HG03103 (cell line): ENCODE measurements around the gene TJP2.

Experiments
- ATAC-seq: cut with Tn5 transposase; IDR thresholded peaks from one replicate; pipeline ENCODE4 v1.9.1; 2021; ENCODE audit warnings: low read depth; ENCODE audit not compliant: unreplicated experiment

Gene TJP2

DNA sequence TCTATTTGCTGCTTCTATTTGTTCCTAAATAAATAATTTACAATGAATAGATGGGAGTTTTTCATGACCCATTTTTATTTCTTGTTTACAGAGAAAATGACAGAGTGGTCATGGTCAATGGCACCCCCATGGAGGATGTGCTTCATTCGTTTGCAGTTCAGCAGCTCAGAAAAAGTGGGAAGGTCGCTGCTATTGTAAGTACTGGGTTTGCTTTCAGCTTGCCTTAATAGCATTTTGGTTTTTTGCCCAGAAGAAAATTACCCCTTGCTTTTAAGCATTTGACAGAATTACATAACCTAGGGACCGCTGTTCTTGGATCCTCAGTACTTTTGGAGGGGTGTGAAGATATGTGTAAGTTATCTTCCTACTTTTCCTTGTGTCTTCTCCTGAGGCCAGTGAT is 44.1 kb downstream of the TJP2 start:
- ATAC-seq: no peak

- no peak for ATAC-seq
Measured at GRCh38 chr9:69221036-69221435, 47.0 kb downstream of the TJP2 start.

DNA sequence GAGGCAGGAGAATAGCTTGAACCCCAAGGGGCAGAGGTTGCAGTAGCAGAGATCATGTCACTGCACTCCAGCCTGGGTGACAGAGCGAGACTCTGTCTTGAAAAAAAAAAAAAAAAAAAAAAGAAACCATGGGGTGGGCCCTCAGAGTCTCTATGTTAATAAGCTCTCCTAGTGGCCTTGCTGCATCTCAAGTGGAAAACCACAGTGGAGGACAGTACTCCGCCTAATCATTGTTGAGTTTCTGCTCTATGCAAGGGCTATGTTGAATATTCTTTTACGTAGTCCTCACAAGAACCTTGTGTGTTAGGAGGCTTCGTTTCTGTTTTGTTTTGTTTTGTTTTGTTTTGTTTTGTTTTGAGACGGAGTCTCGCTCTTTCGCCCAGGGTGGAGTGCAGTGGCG is 48.9 kb downstream of the TJP2 start:
- no peak for ATAC-seq

GRCh38 chr9:69223605-69224004 is 49.5 kb downstream of the TJP2 start:
- ATAC-seq: no peak

DNA sequence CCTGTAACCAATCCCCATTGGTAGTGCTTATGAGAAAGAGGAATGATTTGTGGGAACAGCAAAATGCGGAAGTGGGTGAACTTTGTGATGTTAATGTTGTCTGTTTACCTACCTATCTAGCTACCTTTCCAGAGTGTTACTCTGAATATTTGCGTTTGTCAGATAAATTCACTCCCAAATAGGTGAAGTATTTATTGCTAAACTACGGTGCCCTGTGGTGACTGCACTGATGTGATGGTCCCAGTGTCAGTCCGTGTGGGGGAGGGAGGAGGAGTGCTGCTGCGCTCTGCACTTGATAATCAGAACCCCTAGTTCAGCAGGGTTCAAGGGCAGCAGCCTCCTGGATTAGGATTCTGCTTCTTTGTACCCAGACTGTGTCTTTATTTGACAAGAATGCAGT is 55.3 kb downstream of the TJP2 start:
- ATAC-seq: no peak

GRCh38 chr9:69232135-69232534 is 58.1 kb downstream of the TJP2 start:
- ATAC-seq: no peak

DNA sequence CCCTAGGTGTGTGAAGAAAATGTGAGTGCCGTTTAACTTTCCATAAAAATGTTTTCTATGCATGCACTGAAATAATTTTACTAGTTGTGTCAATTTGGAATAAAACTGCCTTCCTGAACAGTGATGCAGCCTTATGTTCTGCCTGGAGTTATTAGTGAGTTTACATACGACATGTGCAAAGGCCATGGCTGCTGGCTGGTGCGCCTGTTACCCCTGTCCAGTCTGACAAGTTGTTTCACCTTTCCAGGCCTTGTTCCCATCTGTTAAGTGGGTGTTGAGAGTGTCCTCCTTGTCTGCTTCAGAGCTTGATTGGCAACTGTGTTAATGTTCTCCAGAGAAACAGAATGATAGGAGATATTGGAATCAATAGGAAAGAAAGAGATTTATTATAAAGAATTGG is 60.6 kb downstream of the TJP2 start:
- no peak for ATAC-seq

DNA sequence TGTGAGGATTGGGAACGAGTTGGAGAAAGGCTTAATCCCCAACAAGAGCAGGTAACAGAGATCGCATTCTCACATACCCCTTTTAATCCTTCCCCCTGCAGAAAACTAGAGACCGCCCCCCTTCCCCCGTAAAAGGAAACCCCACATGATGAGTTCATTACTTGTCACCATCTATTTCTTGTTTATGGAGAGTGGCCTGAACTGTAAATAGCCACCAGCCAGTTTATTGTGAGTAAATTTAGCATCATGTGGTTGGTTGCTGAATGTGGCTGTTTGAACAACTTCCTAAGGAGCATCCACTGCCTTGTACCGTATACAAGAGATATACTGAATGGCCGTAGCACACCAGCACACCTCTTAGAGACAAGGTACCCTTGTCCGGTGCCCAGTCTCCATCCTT is 62.1 kb downstream of the TJP2 start:
- no peak for ATAC-seq

DNA sequence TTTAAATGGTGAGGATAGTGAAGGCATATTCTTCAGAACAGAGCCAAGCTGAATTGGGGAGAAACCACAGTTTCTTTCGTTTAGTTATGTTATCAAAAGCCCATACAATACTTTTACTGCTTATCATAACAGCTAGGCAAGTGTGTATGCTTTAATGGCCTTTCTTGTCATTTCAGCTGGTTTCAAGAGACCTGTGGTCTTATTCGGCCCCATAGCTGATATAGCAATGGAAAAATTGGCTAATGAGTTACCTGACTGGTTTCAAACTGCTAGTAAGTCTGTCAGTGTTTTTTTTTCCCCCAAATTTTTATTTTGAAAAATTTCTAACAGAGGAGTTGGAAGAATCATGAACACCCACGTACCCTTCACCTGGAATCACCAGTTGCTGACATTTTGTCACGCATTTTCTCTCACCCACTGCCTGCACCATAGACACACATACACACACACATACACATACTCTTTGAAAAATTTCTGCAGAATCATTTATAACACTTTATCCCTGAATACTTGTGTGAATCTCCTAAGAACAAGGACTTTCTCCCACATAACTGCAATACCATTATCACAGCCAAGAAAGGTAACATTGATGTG is 63.7 kb downstream of the TJP2 start:
- no peak for ATAC-seq

DNA sequence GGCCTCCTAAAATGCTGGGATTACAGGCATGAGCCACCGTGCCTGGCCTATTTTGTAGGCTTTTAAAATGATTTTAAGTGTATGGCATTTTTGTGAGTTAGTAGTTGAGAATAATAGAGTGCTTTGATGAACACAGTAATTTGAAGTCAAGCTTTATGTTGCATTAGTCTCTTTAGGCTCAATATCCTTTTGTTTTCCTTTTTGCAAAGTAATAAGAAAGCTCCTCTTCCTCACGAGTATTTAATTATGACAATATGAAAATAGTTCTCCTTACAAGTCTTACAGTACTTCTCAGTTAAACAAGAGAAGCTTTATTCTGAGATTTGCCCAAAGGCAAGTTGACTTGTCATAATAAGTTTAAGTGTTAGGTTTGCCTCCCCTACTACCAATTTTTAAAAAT is 69.0 kb downstream of the TJP2 start:
- no peak for ATAC-seq

DNA sequence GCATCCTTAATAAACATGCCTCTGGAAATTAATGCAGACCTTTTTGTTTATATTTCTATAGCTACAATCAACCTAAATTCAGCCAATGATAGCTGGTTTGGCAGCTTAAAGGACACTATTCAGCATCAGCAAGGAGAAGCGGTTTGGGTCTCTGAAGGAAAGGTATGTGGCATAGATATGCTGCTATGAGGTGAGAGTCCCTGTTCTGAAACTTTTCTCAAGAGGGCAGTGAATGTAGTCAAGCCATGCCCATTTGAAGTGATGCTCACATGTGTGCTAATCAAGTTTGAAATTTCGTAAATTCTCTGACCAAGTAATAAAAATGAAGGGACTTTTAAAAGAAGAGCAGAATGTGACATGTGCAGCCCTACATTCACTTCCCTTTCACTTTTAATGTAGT is 72.6 kb downstream of the TJP2 start:
- ATAC-seq: no peak

DNA sequence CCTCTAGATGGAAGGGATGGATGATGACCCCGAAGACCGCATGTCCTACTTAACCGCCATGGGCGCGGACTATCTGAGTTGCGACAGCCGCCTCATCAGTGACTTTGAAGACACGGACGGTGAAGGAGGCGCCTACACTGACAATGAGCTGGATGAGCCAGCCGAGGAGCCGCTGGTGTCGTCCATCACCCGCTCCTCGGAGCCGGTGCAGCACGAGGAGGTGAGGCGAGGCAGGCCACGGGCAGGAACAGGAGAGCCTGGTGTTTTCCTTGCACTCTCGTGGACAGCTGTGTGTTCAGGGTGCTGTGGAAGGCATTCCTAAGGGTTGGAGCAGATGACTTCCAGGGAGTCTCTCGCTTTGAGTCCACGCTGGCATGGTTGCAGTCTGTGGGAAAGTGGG is 73.9 kb downstream of the TJP2 start:
- ATAC-seq: no peak

DNA sequence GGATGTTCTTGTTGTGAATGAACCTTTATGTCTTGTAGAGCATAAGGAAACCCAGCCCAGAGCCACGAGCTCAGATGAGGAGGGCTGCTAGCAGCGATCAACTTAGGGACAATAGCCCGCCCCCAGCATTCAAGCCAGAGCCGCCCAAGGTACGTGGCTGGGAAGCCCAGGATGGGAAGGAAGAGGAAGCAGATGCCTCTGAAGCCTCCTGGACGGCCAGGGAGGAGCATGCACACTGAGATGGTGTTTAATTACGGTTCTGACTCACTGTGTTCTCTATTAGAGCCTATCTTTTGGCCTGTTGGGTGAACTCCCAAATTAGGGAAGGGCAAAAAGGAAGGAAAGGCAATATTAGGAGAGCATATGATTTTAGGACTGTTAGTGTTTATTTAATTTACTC is 75.3 kb downstream of the TJP2 start:
- no peak for ATAC-seq

DNA sequence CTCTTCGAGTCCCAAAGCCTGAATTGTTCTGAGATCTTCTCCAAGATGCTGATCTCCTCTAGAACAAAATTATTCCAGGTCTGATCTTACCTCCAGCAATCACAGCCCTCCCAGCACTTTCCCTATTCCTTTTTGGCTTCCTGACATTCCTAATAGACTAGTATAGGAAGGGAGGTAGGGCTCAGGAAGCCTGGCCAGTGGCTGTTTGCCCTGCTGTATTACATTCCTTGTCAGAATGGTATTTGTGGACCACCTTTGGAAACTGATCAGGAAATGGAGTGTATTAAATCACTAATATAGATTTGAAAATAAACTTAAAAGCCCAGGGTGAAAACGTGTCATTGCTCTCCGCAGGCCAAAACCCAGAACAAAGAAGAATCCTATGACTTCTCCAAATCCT is 76.6 kb downstream of the TJP2 start:
- ATAC-seq: no peak

DNA sequence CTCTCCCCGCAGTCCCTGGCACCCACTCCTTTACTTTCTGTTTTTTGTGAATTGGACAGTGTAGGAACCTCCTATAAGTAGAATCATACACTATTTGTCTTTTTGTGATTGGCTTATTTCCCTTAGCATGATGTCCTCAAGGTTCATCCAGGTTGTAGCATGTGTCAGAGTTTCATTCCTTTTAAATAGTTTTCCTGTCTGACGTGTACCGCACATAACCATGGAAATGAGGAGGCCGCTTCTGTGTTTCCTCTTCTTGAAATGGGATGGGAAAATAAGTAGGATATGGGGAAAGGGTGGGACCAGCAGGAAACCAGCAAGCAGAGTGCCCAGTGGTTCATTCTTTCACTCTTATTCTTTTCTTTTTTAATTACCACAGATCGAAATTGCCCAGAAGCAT is 78.4 kb downstream of the TJP2 start:
- no peak for ATAC-seq

DNA sequence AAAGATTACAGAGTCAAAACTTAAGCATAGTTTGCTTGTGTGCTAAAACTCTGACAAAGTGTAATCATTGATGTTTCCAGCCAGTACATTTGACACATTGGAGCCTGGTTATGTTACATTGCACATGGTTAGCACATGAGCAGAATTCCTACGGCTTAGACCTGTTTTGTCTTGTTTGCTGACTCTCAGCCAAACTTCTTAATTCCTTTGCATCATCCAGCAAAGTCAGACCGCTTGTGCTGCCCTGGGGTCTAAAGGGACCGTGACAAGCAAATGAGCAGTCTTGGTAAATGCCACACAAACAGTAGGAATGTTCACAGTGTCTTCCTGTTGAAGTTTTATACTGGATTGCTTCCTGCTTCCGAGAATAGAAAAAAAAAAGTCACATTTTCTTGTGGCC is 79.0 kb downstream of the TJP2 start:
- ATAC-seq: no peak

DNA sequence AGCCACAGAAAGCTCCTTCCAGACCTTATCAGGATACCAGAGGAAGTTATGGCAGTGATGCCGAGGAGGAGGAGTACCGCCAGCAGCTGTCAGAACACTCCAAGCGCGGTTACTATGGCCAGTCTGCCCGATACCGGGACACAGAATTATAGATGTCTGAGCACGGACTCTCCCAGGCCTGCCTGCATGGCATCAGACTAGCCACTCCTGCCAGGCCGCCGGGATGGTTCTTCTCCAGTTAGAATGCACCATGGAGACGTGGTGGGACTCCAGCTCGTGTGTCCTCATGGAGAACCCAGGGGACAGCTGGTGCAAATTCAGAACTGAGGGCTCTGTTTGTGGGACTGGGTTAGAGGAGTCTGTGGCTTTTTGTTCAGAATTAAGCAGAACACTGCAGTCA is 80.1 kb downstream of the TJP2 start:
- ATAC-seq: no peak

- ATAC-seq: no peak
Measured at GRCh38 chr9:69255591-69255990, 81.5 kb downstream of the TJP2 start.

DNA sequence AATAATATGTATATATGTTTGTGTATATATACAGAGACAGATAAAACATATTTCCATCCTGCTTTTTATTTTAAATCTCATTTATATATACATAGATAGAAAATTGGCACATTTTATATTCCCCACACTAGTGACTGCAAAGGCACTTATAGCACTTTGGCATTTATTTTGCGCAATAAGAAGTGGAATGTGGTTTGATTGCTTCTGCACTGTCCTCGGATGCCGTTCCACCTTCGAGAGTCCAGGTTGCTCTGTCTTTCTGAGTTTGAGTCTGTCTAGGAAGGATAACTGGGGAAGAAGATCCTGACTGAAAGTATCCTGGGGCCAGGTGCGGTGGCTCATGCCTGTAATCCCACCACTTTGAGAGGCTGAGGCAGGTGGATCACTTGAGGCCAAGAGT is 84.5 kb downstream of the TJP2 start:
- no peak for ATAC-seq

- ATAC-seq: no peak
Measured at GRCh38 chr9:69260161-69260560, 86.1 kb downstream of the TJP2 start.

DNA sequence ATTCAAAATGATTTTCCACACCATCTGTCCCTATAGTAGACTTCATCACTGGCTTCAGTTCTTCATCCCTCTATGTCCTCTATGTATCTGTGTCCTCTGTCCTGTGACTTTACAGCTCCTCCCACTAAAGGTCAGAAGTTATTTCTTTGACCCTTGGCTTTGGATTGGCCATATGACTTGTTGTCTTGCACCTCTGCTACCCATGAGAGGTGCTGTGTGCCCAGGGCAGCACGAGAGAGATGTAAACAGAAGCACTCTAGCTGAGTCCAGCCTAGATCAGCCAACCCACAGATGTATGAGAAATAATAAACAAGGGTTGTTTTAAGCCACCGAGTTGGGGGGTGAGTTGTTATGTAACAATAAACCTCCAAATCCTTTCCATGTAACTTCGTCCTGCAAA is 87.6 kb downstream of the TJP2 start:
- no peak for ATAC-seq

- ATAC-seq: no peak
Measured at GRCh38 chr9:69264526-69264925, 90.4 kb downstream of the TJP2 start.

GRCh38 chr9:69265891-69266290 is 91.8 kb downstream of the TJP2 start:
- ATAC-seq: no peak
